OCI-LY7 (cell line): ENCODE data around the gene NOD1. TPM values are rescaled to one million over a fixed set of nuclear protein-coding genes. Genes with fewer than 3 reads are reported as not detected.
A peak's percentile ranks its signal among the peaks of the same experiment; 100 is the strongest.

Source experiments
- BruUV-seq: library from RNA; stranded (reverse); fragments of 400-500 nt; replicated peaks from 2 replicates; lab custom pipeline; 2021; lab: Mats Ljungman, UMichigan
- CTCF ChIA-PET: fragments of 300-600 bp; sonication (Branson Sonifier 250); formaldehyde crosslinking; loops from one replicate; lab custom pipeline; 2022; ENCODE audit warnings: antibody characterized with exemption; ENCODE audit not compliant: unreplicated experiment; lab: Charles Lee
- POLR2A ChIA-PET: fragments of 300-600 bp; sonication (Branson Sonifier 250); formaldehyde crosslinking; loops from one replicate; lab custom pipeline; 2022; ENCODE audit warnings: antibody characterized with exemption; lab: Charles Lee
- DNase-seq: peaks from one replicate; pipeline ENCODE4 v3.0.0-alpha.2; 2015; ENCODE audit warnings: low spot score
- H2AFZ ChIP-seq: fragments of 200-600 bp; sonication (generic), shearing (Covaris generic); 2 replicates; pipeline ENCODE4 v1.6.1; 2014; ENCODE audit warnings: mild to moderate bottlenecking, antibody characterized with exemption, low read length, moderate library complexity
- H3K27ac ChIP-seq: fragments of 200-600 bp; sonication (generic); 2 replicates; pipeline ENCODE4 v1.5.1; 2014; ENCODE audit warnings: mixed run types, low read depth, mild to moderate bottlenecking, moderate library complexity, low read length, inconsistent platforms; ENCODE audit not compliant: poor library complexity, severe bottlenecking
- H3K36me3 ChIP-seq: fragments of 200-600 bp; sonication (generic); 2 replicates; pipeline ENCODE4 v1.6.1; 2014; ENCODE audit warnings: mild to moderate bottlenecking, antibody characterized with exemption, low read length, moderate library complexity, mixed read lengths; ENCODE audit not compliant: insufficient read depth
- H3K4me1 ChIP-seq: fragments of 200-600 bp; sonication (generic); 2 replicates; pipeline ENCODE4 v1.5.1; 2014; ENCODE audit warnings: mild to moderate bottlenecking, low read length; ENCODE audit not compliant: insufficient read depth, poor library complexity, severe bottlenecking
- H3K4me2 ChIP-seq: fragments of 200-600 bp; sonication (generic); 2 replicates; pipeline ENCODE4 v1.6.1; 2014; ENCODE audit warnings: mild to moderate bottlenecking, low read length
- H3K4me3 ChIP-seq: fragments of 200-600 bp; sonication (generic); 2 replicates; pipeline ENCODE4 v1.5.1; 2014; ENCODE audit warnings: mild to moderate bottlenecking, low read depth, low read length; ENCODE audit not compliant: poor library complexity, severe bottlenecking
- H3K79me2 ChIP-seq: fragments of 200-600 bp; sonication (generic); 2 replicates; pipeline ENCODE4 v1.6.1; 2016; ENCODE audit warnings: low read depth, mild to moderate bottlenecking, low read length, moderate library complexity, mixed read lengths; ENCODE audit not compliant: insufficient read depth
- H3K9me2 ChIP-seq: fragments of 200-600 bp; sonication (generic); 2 replicates; pipeline ENCODE4 v1.6.1; 2016; ENCODE audit warnings: mild to moderate bottlenecking, low read length, mixed read lengths; ENCODE audit not compliant: insufficient read depth
- H3K9me3 ChIP-seq: fragments of 200-600 bp; sonication (generic); 2 replicates; pipeline ENCODE4 v1.6.1; 2014; ENCODE audit warnings: mild to moderate bottlenecking, mixed run types, low read length, mixed read lengths
- H4K20me1 ChIP-seq: fragments of 200-600 bp; sonication (generic); 2 replicates; pipeline ENCODE4 v1.6.1; 2014; ENCODE audit warnings: mild to moderate bottlenecking, antibody characterized with exemption, low read length, moderate library complexity, mixed read lengths; ENCODE audit not compliant: insufficient read depth
- CTCF ChIP-seq: fragments of 200-600 bp; sonication (generic); conservative IDR thresholded peaks from 2 replicates; pipeline ENCODE4 v1.5.1; 2014; ENCODE audit warnings: mild to moderate bottlenecking, antibody characterized with exemption, low read length, moderate library complexity, mixed read lengths
- EZH2phosphoT487 ChIP-seq: fragments of 200-600 bp; sonication (generic); IDR thresholded peaks from 2 replicates; pipeline ENCODE4 v1.6.1; 2018; ENCODE audit warnings: low read depth, borderline replicate concordance, mild to moderate bottlenecking, mixed run types, antibody characterized with exemption, low read length, moderate library complexity, mixed read lengths
- intact Hi-C: fragments of 100-400 bp; cut with micrococcal nuclease; formaldehyde crosslinking; loops from one replicate; pipeline ENCODE4 v1.10.0; 2022; ENCODE audit not compliant: unreplicated experiment
- total RNA-seq, 2 experiments: library from RNA; depleted of rRNA in 1 of 2; stranded (reverse); fragments of >200 nt in 1 of 2; shearing (Covaris generic) in 1 of 2; gene quantifications; 2 replicates each; pipeline ENCODE4 v1.2.3, GENCODE V29; 2014 to 2022

NOD1 gene
- total RNA-seq, 2 experiments from 2014 or later, result 8.4 to 10.3 TPM

- peaks cover 67% of the 10 kb centered on the region for H3K4me1 ChIP-seq
- POLR2A ChIA-PET, result interaction anchor here (1.2 kb wide), 1 partner anchor 9 kb away, joined by 3 read pairs; the partner anchor contains the start of gene NOD1
- intact Hi-C loops, result no loop called here
Measured at GRCh38 chr7:30470163-30470770, 8.3 kb downstream of the NOD1 start.

GRCh38 chr7:30469303-30469702, 9.3 kb downstream of the NOD1 start:
- ChIA-PET POLR2A (interaction anchor here (0.5 to 1.2 kb wide), 3 partner anchors 10 to 77 kb away, joined by 3 read pairs; partner anchors contain the start of gene NOD1), CTCF (interaction anchor here (0.6 to 1.4 kb wide), 2 partner anchors 9 to 16 kb away, joined by 3 to 5 read pairs; partner anchors contain the start of gene NOD1)
- Histone ChIP-seq H3K4me1 (peaks cover 65% of the 10 kb centered on the region), H2AFZ (no peak overlapping the region), H3K79me2 (no peaks in the 10 kb centered on the region), H3K4me3 (no peak overlapping the region), H3K9me2 (no peaks in the 10 kb centered on the region), H4K20me1 (no peaks in the 10 kb centered on the region), H3K36me3 (no peaks in the 10 kb centered on the region), H3K27ac (no peak overlapping the region), H3K4me2 (no peak overlapping the region), H3K9me3 (no peaks in the 10 kb centered on the region)
- intact Hi-C loops, result no loop called here
- 0 out of 2 replicates have a peak, but pooled peaks have one; percentile 11 for TF ChIP-seq CTCF
- no peak for TF ChIP-seq EZH2phosphoT487
- BruUV-seq, result no TSS peak
- DNase-seq, result no peak

More at GRCh38 chr7:30470163-30470770, 8.3 kb downstream of the NOD1 start:
- H3K36me3 ChIP-seq, result no peaks in the 10 kb centered on the region
- CTCF ChIA-PET, result interaction anchor here (1.4 kb wide), 1 partner anchor 8 kb away, joined by 5 read pairs; the partner anchor contains the start of gene NOD1
- TF ChIP-seq CTCF (no peak), EZH2phosphoT487 (no peak)
- BruUV-seq, result no TSS peak
- no peaks in the 10 kb centered on the region for H3K79me2 ChIP-seq
- no peak overlapping the region for H3K4me2 ChIP-seq
- H3K4me3 ChIP-seq, result no peak overlapping the region
- no peaks in the 10 kb centered on the region for H3K9me3 ChIP-seq
- no peaks in the 10 kb centered on the region for H3K9me2 ChIP-seq
- H4K20me1 ChIP-seq, result no peaks in the 10 kb centered on the region
- H3K27ac ChIP-seq, result no peak overlapping the region
- H2AFZ ChIP-seq, result no peak overlapping the region
- no peak for DNase-seq

GRCh38 chr7:30468791-30469190, 9.8 kb downstream of the NOD1 start:
- Histone ChIP-seq H4K20me1 (no peaks in the 10 kb centered on the region), H3K4me1 (peaks cover 65% of the 10 kb centered on the region), H3K79me2 (no peaks in the 10 kb centered on the region), H3K4me3 (no peak overlapping the region), H3K9me3 (no peaks in the 10 kb centered on the region), H3K4me2 (no peak overlapping the region), H3K9me2 (no peaks in the 10 kb centered on the region), H3K27ac (no peak overlapping the region), H3K36me3 (no peaks in the 10 kb centered on the region), H2AFZ (no peak overlapping the region)
- no TSS peak for BruUV-seq
- intact Hi-C loops, result no loop called here
- CTCF ChIA-PET, result interaction anchor here (1.4 kb wide), 1 partner anchor 9 kb away, joined by 5 read pairs; the partner anchor contains the start of gene NOD1
- no peak for TF ChIP-seq CTCF
- no peak for TF ChIP-seq EZH2phosphoT487
- no peak for DNase-seq
- POLR2A ChIA-PET, result interaction anchor here (0.5 to 1.2 kb wide), 3 partner anchors 10 to 77 kb away, joined by 3 read pairs; partner anchors contain the start of gene NOD1
